HepG2 (cell line): ENCODE measurements around the gene PEPD. TPM values are rescaled to one million over a fixed set of nuclear protein-coding genes. Genes with fewer than 3 reads are reported as not detected.

Source experiments
- ASH2L ChIP-seq: fragments of 300-600, 200-600 bp; sonication (generic); IDR thresholded peaks from 2 replicates; pipeline ENCODE4 v1.7.0; 2017; ENCODE audit warnings: low read depth, mild to moderate bottlenecking, moderate library complexity, mixed read lengths, low read length; ENCODE audit not compliant: insufficient read length
- CREM ChIP-seq, 2 experiments: sonication (generic) in 1 of 2; formaldehyde crosslinking in 1 of 2; IDR thresholded peaks; 2 replicates each; pipeline versions ENCODE4 v1.4.0 to v1.6.1; 2016 to 2020; ENCODE audit warnings: antibody characterized with exemption in 1 of 2, mild to moderate bottlenecking in 1 of 2, missing genetic modification reagents in 1 of 2
- HOXA3 ChIP-seq: sonication (generic); formaldehyde crosslinking; IDR thresholded peaks from 2 replicates; pipeline ENCODE4 v1.5.0; 2020; ENCODE audit warnings: missing genetic modification reagents
- MIXL1 ChIP-seq: IDR thresholded peaks from 2 replicates; pipeline ENCODE4 v1.6.1; 2016
- TFE3 ChIP-seq: IDR thresholded peaks from 2 replicates; pipeline ENCODE4 v1.6.1; 2016
- ZBTB20 ChIP-seq: sonication (generic); formaldehyde crosslinking; IDR thresholded peaks from 2 replicates; pipeline ENCODE4 v1.8.1; 2023; ENCODE audit warnings: missing genetic modification reagents, low read depth, mild to moderate bottlenecking, borderline replicate concordance
- ZNF275 ChIP-seq: sonication (generic); formaldehyde crosslinking; IDR thresholded peaks from 2 replicates; pipeline ENCODE4 v1.8.0; 2022; ENCODE audit warnings: missing genetic modification reagents, mild to moderate bottlenecking, inconsistent platforms, borderline replicate concordance
- ZNF800 ChIP-seq: sonication (generic); formaldehyde crosslinking; IDR thresholded peaks from 2 replicates; pipeline ENCODE4 v1.4.0; 2020; ENCODE audit warnings: missing genetic modification reagents
- polyA plus RNA-seq, 8 experiments: library from polyadenylated mRNA; depleted of rRNA in 3 of 8; stranded (reverse) in 7 of 8; unstranded in 1 of 8; fragments of >200 nt; fragmentation: Illumina TruSeq in 4 of 8; extraction: Trizol in 4 of 8; gene quantifications; 2 replicates each; pipeline versions ENCODE4 v1.2.1 to v1.2.3, GENCODE V29; 2011 to 2016; ENCODE audit warnings: low read depth in 4 of 8, missing spikeins in 1 of 8, mixed read lengths in 1 of 8; ENCODE audit not compliant: insufficient read depth in 1 of 8
- total RNA-seq, 5 experiments: library from RNA; depleted of rRNA; stranded (reverse); fragments of >200 nt; fragmentation: Illumina TruSeq; extraction: Trizol; gene quantifications; 2 replicates each; pipeline ENCODE4 v1.2.3, GENCODE V29; 2016; ENCODE audit warnings: low read depth in 1 of 5
- TF ChIP-seq, protein P1 (sequence below): sonication (generic); formaldehyde crosslinking; IDR thresholded peaks from 2 replicates; pipeline ENCODE4 v1.4.0; 2020; ENCODE audit warnings: missing genetic modification reagents, borderline replicate concordance
- TF ChIP-seq, protein P2 (sequence below): sonication (generic); formaldehyde crosslinking; IDR thresholded peaks from 2 replicates; pipeline ENCODE4 v1.8.1; 2022; ENCODE audit warnings: mild to moderate bottlenecking, missing genetic modification reagents
- TF ChIP-seq, protein P3 (sequence below): IDR thresholded peaks from 2 replicates; pipeline ENCODE4 v1.6.1; 2012; ENCODE audit warnings: low read depth, low read length, improper control_type of control experiment

PEPD gene
- total and polyA plus RNA-seq, 2 of the 13 experiments (the other 11 are each of a cell fraction or from before 2014, with no cell fraction given): 60.7 to 75.1 TPM

- TF ChIP-seq, protein P1, sequence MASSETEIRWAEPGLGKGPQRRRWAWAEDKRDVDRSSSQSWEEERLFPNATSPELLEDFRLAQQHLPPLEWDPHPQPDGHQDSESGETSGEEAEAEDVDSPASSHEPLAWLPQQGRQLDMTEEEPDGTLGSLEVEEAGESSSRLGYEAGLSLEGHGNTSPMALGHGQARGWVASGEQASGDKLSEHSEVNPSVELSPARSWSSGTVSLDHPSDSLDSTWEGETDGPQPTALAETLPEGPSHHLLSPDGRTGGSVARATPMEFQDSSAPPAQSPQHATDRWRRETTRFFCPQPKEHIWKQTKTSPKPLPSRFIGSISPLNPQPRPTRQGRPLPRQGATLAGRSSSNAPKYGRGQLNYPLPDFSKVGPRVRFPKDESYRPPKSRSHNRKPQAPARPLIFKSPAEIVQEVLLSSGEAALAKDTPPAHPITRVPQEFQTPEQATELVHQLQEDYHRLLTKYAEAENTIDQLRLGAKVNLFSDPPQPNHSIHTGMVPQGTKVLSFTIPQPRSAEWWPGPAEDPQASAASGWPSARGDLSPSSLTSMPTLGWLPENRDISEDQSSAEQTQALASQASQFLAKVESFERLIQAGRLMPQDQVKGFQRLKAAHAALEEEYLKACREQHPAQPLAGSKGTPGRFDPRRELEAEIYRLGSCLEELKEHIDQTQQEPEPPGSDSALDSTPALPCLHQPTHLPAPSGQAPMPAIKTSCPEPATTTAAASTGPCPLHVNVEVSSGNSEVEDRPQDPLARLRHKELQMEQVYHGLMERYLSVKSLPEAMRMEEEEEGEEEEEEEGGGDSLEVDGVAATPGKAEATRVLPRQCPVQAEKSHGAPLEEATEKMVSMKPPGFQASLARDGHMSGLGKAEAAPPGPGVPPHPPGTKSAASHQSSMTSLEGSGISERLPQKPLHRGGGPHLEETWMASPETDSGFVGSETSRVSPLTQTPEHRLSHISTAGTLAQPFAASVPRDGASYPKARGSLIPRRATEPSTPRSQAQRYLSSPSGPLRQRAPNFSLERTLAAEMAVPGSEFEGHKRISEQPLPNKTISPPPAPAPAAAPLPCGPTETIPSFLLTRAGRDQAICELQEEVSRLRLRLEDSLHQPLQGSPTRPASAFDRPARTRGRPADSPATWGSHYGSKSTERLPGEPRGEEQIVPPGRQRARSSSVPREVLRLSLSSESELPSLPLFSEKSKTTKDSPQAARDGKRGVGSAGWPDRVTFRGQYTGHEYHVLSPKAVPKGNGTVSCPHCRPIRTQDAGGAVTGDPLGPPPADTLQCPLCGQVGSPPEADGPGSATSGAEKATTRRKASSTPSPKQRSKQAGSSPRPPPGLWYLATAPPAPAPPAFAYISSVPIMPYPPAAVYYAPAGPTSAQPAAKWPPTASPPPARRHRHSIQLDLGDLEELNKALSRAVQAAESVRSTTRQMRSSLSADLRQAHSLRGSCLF: peak; percentile 99
- TF ChIP-seq ZNF275: peak; percentile 98
- TF ChIP-seq, protein P2, sequence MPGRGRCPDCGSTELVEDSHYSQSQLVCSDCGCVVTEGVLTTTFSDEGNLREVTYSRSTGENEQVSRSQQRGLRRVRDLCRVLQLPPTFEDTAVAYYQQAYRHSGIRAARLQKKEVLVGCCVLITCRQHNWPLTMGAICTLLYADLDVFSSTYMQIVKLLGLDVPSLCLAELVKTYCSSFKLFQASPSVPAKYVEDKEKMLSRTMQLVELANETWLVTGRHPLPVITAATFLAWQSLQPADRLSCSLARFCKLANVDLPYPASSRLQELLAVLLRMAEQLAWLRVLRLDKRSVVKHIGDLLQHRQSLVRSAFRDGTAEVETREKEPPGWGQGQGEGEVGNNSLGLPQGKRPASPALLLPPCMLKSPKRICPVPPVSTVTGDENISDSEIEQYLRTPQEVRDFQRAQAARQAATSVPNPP (CRISPR knock-in tag): peak; percentile 99
- TF ChIP-seq TFE3 (CRISPR knock-in tag): peak; percentile 98
- TF ChIP-seq, protein P3, sequence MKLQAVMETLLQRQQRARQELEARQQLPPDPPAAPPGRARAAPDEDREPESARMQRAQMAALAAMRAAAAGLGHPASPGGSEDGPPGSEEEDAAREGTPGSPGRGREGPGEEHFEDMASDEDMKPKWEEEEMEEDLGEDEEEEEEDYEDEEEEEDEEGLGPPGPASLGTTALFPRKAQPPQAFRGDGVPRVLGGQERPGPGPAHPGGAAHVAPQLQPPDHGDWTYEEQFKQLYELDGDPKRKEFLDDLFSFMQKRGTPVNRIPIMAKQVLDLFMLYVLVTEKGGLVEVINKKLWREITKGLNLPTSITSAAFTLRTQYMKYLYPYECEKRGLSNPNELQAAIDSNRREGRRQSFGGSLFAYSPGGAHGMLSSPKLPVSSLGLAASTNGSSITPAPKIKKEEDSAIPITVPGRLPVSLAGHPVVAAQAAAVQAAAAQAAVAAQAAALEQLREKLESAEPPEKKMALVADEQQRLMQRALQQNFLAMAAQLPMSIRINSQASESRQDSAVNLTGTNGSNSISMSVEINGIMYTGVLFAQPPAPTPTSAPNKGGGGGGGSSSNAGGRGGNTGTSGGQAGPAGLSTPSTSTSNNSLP: no peak
- peak; percentile 98 for TF ChIP-seq ZNF800
- peak; percentile 62 for TF ChIP-seq ASH2L
- TF ChIP-seq HOXA3 (CRISPR knock-in tag): peak; percentile 98
- TF ChIP-seq CREM (IDR thresholded peaks at IDR 0.05): no peak
- TF ChIP-seq CREM (CRISPR knock-in tag; IDR thresholded peaks at IDR 0.05): no peak
- TF ChIP-seq MIXL1 (CRISPR knock-in tag): peak; percentile 89
- TF ChIP-seq ZBTB20 (CRISPR knock-in tag): peak; percentile 94; the same call in 1 of the 2 replicates
These were observed 129.0 kb downstream of the PEPD start (continued) for GRCh38 chr19:33392341-33393285.
